ENCODE measurements around the gene MUC5B. TPM values are rescaled to one million over a fixed set of nuclear protein-coding genes. Genes with fewer than 3 reads are reported as not detected.
"Not testable (repeated sequence)": the region's sequence is repeated elsewhere in the genome, so short reads cannot be mapped to it uniquely, and the experiment has no call there.

MUC5B gene
- total and polyA plus RNA-seq, 11 donors, result 0.01 TPM; not detected in 10

GRCh38 chr11:1241706-1242105 is 18.8 kb downstream of the MUC5B start:
- Histone ChIP-seq H3K27me3 (no peaks in the 10 kb centered on the region), H3K27ac (no peak overlapping the region), H3K4me1 (no peaks in the 10 kb centered on the region), H3K36me3 (no peaks in the 10 kb centered on the region), H3K9me3 (no peaks in the 10 kb centered on the region), H3K4me3 (no peak overlapping the region)
- WGBS, 4 donors, result 91 to 96% (median 94%) methylated on average over 19 to 20 of the region's 20 CpGs
- DNase-seq (no peak), ATAC-seq (no peak)
- TF ChIP-seq CTCF (IDR thresholded peaks at IDR 0.05) (no peak), POLR2A (IDR thresholded peaks at IDR 0.05) (no peak)
- intact Hi-C loops (cut with DNase I), result no loop called here

GRCh38 chr11:1242289-1242688 is 19.4 kb downstream of the MUC5B start:
- no peaks in the 10 kb centered on the region for H3K36me3 ChIP-seq
- H3K4me1 ChIP-seq, result no peaks in the 10 kb centered on the region
- intact Hi-C loops (cut with DNase I), result no loop called here
- H3K27me3 ChIP-seq, result no peaks in the 10 kb centered on the region
- ATAC-seq (no peak), DNase-seq (no peak)
- TF ChIP-seq POLR2A (IDR thresholded peaks at IDR 0.05) (no peak), CTCF (IDR thresholded peaks at IDR 0.05) (no peak)
- no peak overlapping the region for H3K4me3 ChIP-seq
- no peaks in the 10 kb centered on the region for H3K9me3 ChIP-seq
- WGBS, 4 donors, result 93 to 96% (median 94%) methylated on average over 20 of the region's 20 CpGs
- no peak overlapping the region for H3K27ac ChIP-seq

- intact Hi-C loops (cut with DNase I); ATAC-seq; H3K27ac ChIP-seq; DNase-seq; H3K36me3 ChIP-seq; H3K27me3 ChIP-seq; H3K9me3 ChIP-seq; H3K4me3 ChIP-seq; H3K4me1 ChIP-seq: not testable (repeated sequence)
- WGBS, 4 donors, result 85 to 95% (median 92%) methylated on average over 7 to 10 of the region's 11 CpGs
These were observed 19.9 kb downstream of the MUC5B start for GRCh38 chr11:1242751-1243150.

GRCh38 chr11:1243521-1243920 is 20.7 kb downstream of the MUC5B start:
- 92 to 98% (median 95%) methylated on average over 6 to 13 of the region's 18 CpGs for WGBS, 4 donors
- H3K9me3 ChIP-seq; intact Hi-C loops (cut with DNase I); ATAC-seq; H3K4me1 ChIP-seq; H3K36me3 ChIP-seq; H3K27me3 ChIP-seq; DNase-seq; H3K4me3 ChIP-seq; H3K27ac ChIP-seq: not testable (repeated sequence)

- ATAC-seq; H3K27ac ChIP-seq; H3K4me1 ChIP-seq; H3K36me3 ChIP-seq; H3K27me3 ChIP-seq; intact Hi-C loops (cut with DNase I); DNase-seq; H3K9me3 ChIP-seq; H3K4me3 ChIP-seq: not testable (repeated sequence)
- WGBS, 4 donors, result 93 to 99% (median 95%) methylated on average over 6 to 9 of the region's 9 CpGs
These were observed 21.7 kb downstream of the MUC5B start for GRCh38 chr11:1244557-1244956.

GRCh38 chr11:1245717-1246116 is 22.9 kb downstream of the MUC5B start:
- DNase-seq; H3K9me3 ChIP-seq; intact Hi-C loops (cut with DNase I); H3K4me1 ChIP-seq; H3K4me3 ChIP-seq; H3K36me3 ChIP-seq; ATAC-seq; H3K27ac ChIP-seq; H3K27me3 ChIP-seq: not testable (repeated sequence)
- WGBS, 4 donors, result 93 to 96% (median 96%) methylated on average over 11 to 13 of the region's 14 CpGs

- H3K9me3 ChIP-seq; H3K27me3 ChIP-seq; intact Hi-C loops (cut with DNase I); H3K4me1 ChIP-seq; H3K27ac ChIP-seq; H3K4me3 ChIP-seq; H3K36me3 ChIP-seq; ATAC-seq; DNase-seq: not testable (repeated sequence)
- WGBS, 4 donors, result 88 to 94% (median 91%) methylated on average over 9 to 14 of the region's 14 CpGs
These were observed 23.4 kb downstream of the MUC5B start for GRCh38 chr11:1246301-1246700.

GRCh38 chr11:1247026-1247425 is 24.2 kb downstream of the MUC5B start:
- ATAC-seq; H3K9me3 ChIP-seq; H3K36me3 ChIP-seq; DNase-seq; H3K4me3 ChIP-seq; H3K27ac ChIP-seq; H3K27me3 ChIP-seq; H3K4me1 ChIP-seq; intact Hi-C loops (cut with DNase I): not testable (repeated sequence)
- WGBS, 4 donors, result 89 to 97% (median 92%) methylated on average over 13 to 14 of the region's 14 CpGs

GRCh38 chr11:1248951-1249350 is 26.1 kb downstream of the MUC5B start:
- intact Hi-C loops (cut with DNase I); H3K4me1 ChIP-seq; H3K36me3 ChIP-seq; H3K9me3 ChIP-seq; ATAC-seq; DNase-seq; H3K4me3 ChIP-seq; H3K27ac ChIP-seq; H3K27me3 ChIP-seq: not testable (repeated sequence)
- 95 to 96% methylated on average over 12 to 13 of the region's 18 CpGs; no CpG with 5 or more reads in 2 of the 4 donors for WGBS, 4 donors

GRCh38 chr11:1250411-1250810 is 27.5 kb downstream of the MUC5B start:
- DNase-seq, result peak in 1 of 5 donors; percentile 7
- H3K4me1 ChIP-seq; H3K4me3 ChIP-seq; ATAC-seq; intact Hi-C loops (cut with DNase I); H3K36me3 ChIP-seq; H3K27me3 ChIP-seq; H3K27ac ChIP-seq; H3K9me3 ChIP-seq: not testable (repeated sequence)
- 93 to 100% (median 97%) methylated on average over 4 of the region's 12 CpGs for WGBS, 4 donors

Measured in heart left ventricle (tissue), 16 donors.